H1 (cell line): ENCODE results near the gene OR56A1. TPM values are rescaled to one million over a fixed set of nuclear protein-coding genes. Genes with fewer than 3 reads are reported as not detected.
A peak's percentile ranks its signal among the peaks of the same experiment; 100 is the strongest.

Experiments used
- CTCF ChIA-PET: fragments of 300-600 bp; sonication (Branson Sonifier 250); formaldehyde crosslinking; loops from one replicate; lab custom pipeline; 2021; ENCODE audit not compliant: partially characterized antibody; lab: Charles Lee
- POLR2A ChIA-PET: fragments of 300-600 bp; sonication (Branson Sonifier 250); formaldehyde crosslinking; loops from one replicate; lab custom pipeline; 2021; ENCODE audit warnings: inconsistent platforms; ENCODE audit not compliant: partially characterized antibody; lab: Charles Lee
- DNase-seq, 2 experiments: peaks; one replicate each; pipeline versions ENCODE4 v3.0.0 to v3.0.0-alpha.2; 2010 to 2022; ENCODE audit warnings: low spot score in 2 of 2, low read depth in 1 of 2, mixed read lengths in 1 of 2
- FAIRE-seq: peaks from 2 replicates; lab custom pipeline; 2011; peaks lifted over from hg19 to GRCh38; lab: Jason Lieb, UNC
- H2AFZ ChIP-seq: 2 replicates; pipeline ENCODE4 v1.8.1; 2012; ENCODE audit warnings: low read length, inconsistent platforms
- H2AK5ac ChIP-seq: 2 replicates; pipeline ENCODE4 v1.6.1; 2013; ENCODE audit warnings: low read depth, low read length
- H2BK120ac ChIP-seq: replicated peaks from 2 replicates; pipeline ENCODE3; 2013; ENCODE audit warnings: low read depth, low read length, inconsistent platforms
- H2BK12ac ChIP-seq: 2 replicates; pipeline ENCODE4 v1.6.1; 2013; ENCODE audit warnings: low read depth, low read length
- H2BK15ac ChIP-seq: 2 replicates; pipeline ENCODE4 v1.6.1; 2013; ENCODE audit warnings: low read length
- H2BK20ac ChIP-seq: 2 replicates; pipeline ENCODE4 v1.6.1; 2013; ENCODE audit warnings: low read length
- H2BK5ac ChIP-seq: 2 replicates; pipeline ENCODE4 v1.6.1; 2013; ENCODE audit warnings: low read depth, low read length
- H3K14ac ChIP-seq: 2 replicates; pipeline ENCODE4 v1.6.1; 2013; ENCODE audit warnings: inconsistent platforms; ENCODE audit not compliant: insufficient read length
- H3K18ac ChIP-seq: 2 replicates; pipeline ENCODE4 v1.6.1; 2013; ENCODE audit warnings: low read length; ENCODE audit errors: extremely low read depth
- H3K23ac ChIP-seq: 2 replicates; pipeline ENCODE4 v1.6.1; 2013; ENCODE audit warnings: inconsistent platforms; ENCODE audit not compliant: insufficient read length
- H3K23me2 ChIP-seq: 2 replicates; pipeline ENCODE4 v1.6.1; 2013; ENCODE audit warnings: low read depth, low read length
- H3K27ac ChIP-seq: 2 replicates; pipeline ENCODE4 v1.6.1; 2011; ENCODE audit warnings: low read depth, low read length, inconsistent platforms
- H3K27me3 ChIP-seq, 4 experiments: replicated peaks in 1 of 4; 1 replicate in 1 of 4; 2 replicates in 3 of 4; pipeline versions ENCODE4 v1.6.1 to v1.8.1; 2011 to 2013; ENCODE audit warnings: low read length in 3 of 4, mild to moderate bottlenecking in 3 of 4, inconsistent platforms in 2 of 4, mixed read lengths in 2 of 4, moderate library complexity in 1 of 4; ENCODE audit not compliant: control insufficient read depth in 3 of 4, insufficient read depth in 3 of 4; ENCODE audit errors: extremely low read depth in 1 of 4
- H3K36me3 ChIP-seq, 4 experiments: 2 replicates each; pipeline versions ENCODE4 v1.6.1 to v1.8.1; 2011 to 2013; ENCODE audit warnings: mild to moderate bottlenecking in 4 of 4, low read length in 3 of 4, moderate library complexity in 2 of 4, control low read depth in 1 of 4, inconsistent platforms in 1 of 4; ENCODE audit not compliant: insufficient read depth in 4 of 4, control insufficient read depth in 2 of 4
- H3K4ac ChIP-seq: replicated peaks from 2 replicates; pipeline ENCODE3; 2013; ENCODE audit warnings: low read length, low read depth, mixed read lengths, inconsistent platforms; ENCODE audit not compliant: insufficient read length
- H3K4me1 ChIP-seq, 4 experiments: replicated peaks in 1 of 4; 1 replicate in 1 of 4; 2 replicates in 3 of 4; pipeline versions ENCODE4 v1.6.1 to v1.8.1; 2011 to 2013; ENCODE audit warnings: low read length in 3 of 4, inconsistent platforms in 2 of 4, mixed read lengths in 1 of 4; ENCODE audit not compliant: insufficient read depth in 4 of 4, control insufficient read depth in 3 of 4
- H3K4me2 ChIP-seq, 2 experiments: 2 replicates each; pipeline versions ENCODE4 v1.6.1 to v1.8.1; 2011 to 2013; ENCODE audit warnings: low read depth in 2 of 2, low read length in 2 of 2, control low read depth in 1 of 2, inconsistent platforms in 1 of 2, mild to moderate bottlenecking in 1 of 2; ENCODE audit not compliant: insufficient read depth in 1 of 2
- H3K4me3 ChIP-seq, 4 experiments: fragments of 200-600, 300-600 bp in 1 of 4; sonication (generic), shearing (Covaris generic), sonication (Bioruptor Twin) in 1 of 4; 2 replicates each; pipeline versions ENCODE4 v1.5.1 to v1.8.1; 2011 to 2016; ENCODE audit warnings: low read length in 4 of 4, low read depth in 3 of 4, control low read depth in 2 of 4, inconsistent platforms in 2 of 4, mild to moderate bottlenecking in 2 of 4, mixed read lengths in 1 of 4, moderate library complexity in 1 of 4; ENCODE audit not compliant: insufficient read depth in 2 of 4; ENCODE audit errors: extremely low read depth in 1 of 4
- H3K56ac ChIP-seq: replicated peaks from 2 replicates; pipeline ENCODE3; 2013; ENCODE audit warnings: low read depth, mild to moderate bottlenecking, mixed read lengths, low read length, inconsistent platforms; ENCODE audit not compliant: insufficient read length
- H3K79me1 ChIP-seq: 2 replicates; pipeline ENCODE4 v1.6.1; 2013; ENCODE audit warnings: low read depth, low read length, control low read depth
- H3K79me2 ChIP-seq, 2 experiments: 2 replicates each; pipeline versions ENCODE4 v1.6.1 to v1.8.1; 2012 to 2013; ENCODE audit warnings: low read length in 2 of 2, mild to moderate bottlenecking in 2 of 2, inconsistent platforms in 1 of 2; ENCODE audit not compliant: insufficient read depth in 2 of 2, control insufficient read depth in 1 of 2
- H3K9ac ChIP-seq, 4 experiments: replicated peaks in 1 of 4; 1 replicate in 1 of 4; 2 replicates in 3 of 4; pipeline versions ENCODE4 v1.6.1 to v1.8.1; 2011 to 2013; ENCODE audit warnings: low read depth in 3 of 4, low read length in 3 of 4, control low read depth in 2 of 4, mild to moderate bottlenecking in 2 of 4, moderate library complexity in 2 of 4, inconsistent platforms in 1 of 4; ENCODE audit errors: extremely low read depth in 1 of 4
- H3K9me3 ChIP-seq, 2 experiments: 2 replicates each; pipeline versions ENCODE4 v1.6.1 to v1.8.1; 2012 to 2013; ENCODE audit warnings: mild to moderate bottlenecking in 2 of 2, moderate library complexity in 2 of 2, control low read depth in 1 of 2, inconsistent platforms in 1 of 2, low read depth in 1 of 2, low read length in 1 of 2, mixed read lengths in 1 of 2; ENCODE audit not compliant: insufficient read depth in 2 of 2
- H4K20me1 ChIP-seq, 2 experiments: replicated peaks in 1 of 2; 2 replicates each; pipeline versions ENCODE3 to v1.8.1; 2011 to 2013; ENCODE audit warnings: inconsistent platforms in 2 of 2, low read length in 2 of 2, mild to moderate bottlenecking in 1 of 2; ENCODE audit not compliant: insufficient read depth in 2 of 2, control insufficient read depth in 1 of 2
- H4K5ac ChIP-seq: 2 replicates; pipeline ENCODE4 v1.6.1; 2013; ENCODE audit warnings: low read length, low read depth, mixed read lengths, inconsistent platforms; ENCODE audit not compliant: insufficient read length
- H4K8ac ChIP-seq: 2 replicates; pipeline ENCODE4 v1.8.0; 2013; ENCODE audit warnings: mild to moderate bottlenecking, moderate library complexity, low read length, inconsistent platforms; ENCODE audit not compliant: insufficient read depth; ENCODE audit errors: extremely low read depth
- H4K91ac ChIP-seq: replicated peaks from 2 replicates; pipeline ENCODE3; 2013; ENCODE audit warnings: low read length, mixed read lengths, inconsistent platforms; ENCODE audit not compliant: insufficient read length
- CTCF ChIP-seq, 3 experiments: IDR thresholded peaks; 1 replicate in 2 of 3; 2 replicates in 1 of 3; pipeline versions ENCODE4 v1.5.1 to v1.6.1; 2011; ENCODE audit warnings: low read length in 3 of 3, mild to moderate bottlenecking in 3 of 3, inconsistent platforms in 2 of 3, low read depth in 1 of 3, moderate library complexity in 1 of 3; ENCODE audit not compliant: insufficient read depth in 1 of 3; ENCODE audit errors: control extremely low read depth in 1 of 3
- RFX5 ChIP-seq: IDR thresholded peaks from 2 replicates; pipeline ENCODE4 v1.6.1; 2011; ENCODE audit warnings: low read depth, low read length, improper control_type of control experiment, borderline replicate concordance
- WGBS, 2 experiments: shearing (Covaris generic) in 1 of 2; methylation state at CpG; one replicate each; pipeline versions ENCODE4 v1.1.6 to v1.1.7; 2013 to 2015; ENCODE audit warnings: low lambda C conversion rate in 2 of 2, mixed read lengths in 2 of 2, inconsistent platforms in 1 of 2, low coverage in 1 of 2, missing lambda C conversion rate in 1 of 2; ENCODE audit not compliant: insufficient replicate concordance in 2 of 2, insufficient coverage in 1 of 2, insufficient read length in 1 of 2; ENCODE audit errors: extremely low coverage in 1 of 2, missing lambda C conversion rate in 1 of 2; 5-methylcytosine and 5-hydroxymethylcytosine counted together
- polyA plus RNA-seq, 7 experiments: library from polyadenylated mRNA; depleted of rRNA in 3 of 7; stranded (reverse) in 5 of 7; unstranded in 2 of 7; fragments of >200 nt in 5 of 7; fragments of 200-250 nt in 2 of 7; gene quantifications; 1 replicate in 5 of 7; 2 replicates in 1 of 7; 4 replicates in 1 of 7; pipeline versions ENCODE4 v1.2.1 to v1.2.3, GENCODE V29; 2011 to 2013; ENCODE audit warnings: missing spikeins in 2 of 7, mixed read lengths in 2 of 7
- total RNA-seq: library from RNA; stranded (reverse); fragmentation: NEBNext Ultra II Directional; extraction: Animal tissue kit (Norgen Biotek cat#: 25700); gene quantifications from 2 replicates; pipeline ENCODE4 v1.2.1, GENCODE V29; 2021

Gene OR56A1
- total and polyA plus RNA-seq, 2 of the 8 experiments (the other 6 are each of a cell fraction or from before 2014, with no cell fraction given): 0.02 to 0.09 TPM

GRCh38 chr11:6062691-6063358 is 32.3 kb upstream of the OR56A1 start:
- Histone ChIP-seq H3K79me1 (no peaks in the 10 kb centered on the region), H3K27me3 (no peaks in the 10 kb centered on the region), H3K4me3 (no peak overlapping the region), H3K56ac (no peak overlapping the region), H4K5ac (no peak overlapping the region), H2AK5ac (no peak overlapping the region), H2BK15ac (no peak overlapping the region), H2BK5ac (no peak overlapping the region), H3K18ac (no peak overlapping the region), H2BK20ac (no peak overlapping the region; the same call in 1 of the 2 replicates), H4K20me1 (no peaks in the 10 kb centered on the region), H3K23ac (no peak overlapping the region), H2BK120ac (no peak overlapping the region), H3K4me2 (no peak overlapping the region), H3K27ac (no peak overlapping the region), H3K9ac (no peak overlapping the region), H3K9me3 (no peaks in the 10 kb centered on the region), H3K79me2 (no peaks in the 10 kb centered on the region), H3K4me1 (no peaks in the 10 kb centered on the region), H3K23me2 (0 out of 2 replicates have a peak, but pooled peaks cover 3% of the 10 kb centered on the region), H2BK12ac (no peak overlapping the region), H3K36me3 (no peaks in the 10 kb centered on the region), H4K8ac (no peak overlapping the region), H3K4ac (no peak overlapping the region), H3K14ac (no peak overlapping the region), H2AFZ (no peak overlapping the region), H4K91ac (no peak overlapping the region)
- ChIA-PET POLR2A (no interaction called here), CTCF (interaction anchor here (0.8 to 1.9 kb wide), 8 partner anchors 10 to 291 kb away, joined by 3 to 9 read pairs (median 4); partner anchors contain the start of gene OR56B4)
- TF ChIP-seq RFX5: no peak
- peak in 2 of 3 experiments; percentile 20 to 23; a peak in 3 of 4 replicates for TF ChIP-seq CTCF (IDR thresholded peaks at IDR 0.05; ENCODE audit: control extremely low read depth in 1 of 3, insufficient read depth in 1 of 3, low read depth in 1 of 3, low read length in 3 of 3)
- no peak for DNase-seq
- WGBS, 2 experiments: 79% methylated on average over 5 of the region's 5 CpGs; no CpG with 5 or more reads in 1 of the 2 experiments
- FAIRE-seq: no peak
